ENCODE data around the gene TSNAXIP1. TPM values are rescaled to one million over a fixed set of nuclear protein-coding genes. Genes with fewer than 3 reads are reported as not detected.

TSNAXIP1 gene
- total RNA-seq, 5 donors from 2014 or later (not counting 1 experiment from before 2014, with no cell fraction given): 0.30 to 0.45 (median 0.37) TPM

- no peaks in the 10 kb centered on the region for H3K27me3 ChIP-seq (replicated peaks in 1 of 2; ENCODE audit: control insufficient read depth in 2 of 2, extremely low read depth in 1 of 2, insufficient read depth in 2 of 2, low read length in 1 of 2)
- no peak overlapping the region for H3K4me3 Mint-ChIP-seq
- no peak overlapping the region for H3K27ac ChIP-seq (ENCODE audit: low read length)
- CTCF ChIA-PET: interaction anchor here in 1 of 2 donors (0.5 kb wide), 1 partner anchor 1353 kb away, joined by 6 read pairs; no protein-coding TSS in a partner anchor
- ATAC-seq (replicated peaks in 1 of 4) (no peak), DNase-seq (no peak)
- no CpG with 5 or more reads among the region's 2 CpGs for WGBS (ENCODE audit: insufficient coverage)
- H3K4me1 ChIP-seq (ENCODE audit: control insufficient read depth in 1 of 2, extremely low read depth in 1 of 2, insufficient read depth in 2 of 2, low read length in 2 of 2): peaks cover 0 to 7% of the 10 kb centered on the region in 2 experiments
- no peaks in the 10 kb centered on the region for H3K9me3 ChIP-seq
- H3K27ac Mint-ChIP-seq: no peak overlapping the region
- peaks cover 29% of the 10 kb centered on the region for H3K36me3 Mint-ChIP-seq
- H3K4me1 Mint-ChIP-seq: peaks cover 14 to 24% (median 23%) of the 10 kb centered on the region in 3 donors
- H3K9me3 Mint-ChIP-seq: no peaks in the 10 kb centered on the region
- no peak overlapping the region for H3K4me3 ChIP-seq (ENCODE audit: control insufficient read depth in 1 of 2, extremely low read depth in 1 of 2, low read length in 1 of 2)
- H3K36me3 ChIP-seq (ENCODE audit: control insufficient read depth in 2 of 2, extremely low read depth in 1 of 2, insufficient read depth in 1 of 2, low read length in 1 of 2): peaks cover 4 to 21% of the 10 kb centered on the region in 2 donors
- no peaks in the 10 kb centered on the region for H3K27me3 Mint-ChIP-seq
- POLR2A ChIA-PET: no interaction called here
Observed at GRCh38 chr16:67762385-67762784, 44.3 kb upstream of the TSNAXIP1 start.

GRCh38 chr16:67763066-67763465 is 43.6 kb upstream of the TSNAXIP1 start:
- no peak overlapping the region for H3K4me3 ChIP-seq (ENCODE audit: control insufficient read depth in 1 of 2, extremely low read depth in 1 of 2, low read length in 1 of 2)
- POLR2A ChIA-PET: no interaction called here
- peaks cover 0 to 7% of the 10 kb centered on the region in 2 experiments for H3K4me1 ChIP-seq (ENCODE audit: control insufficient read depth in 1 of 2, extremely low read depth in 1 of 2, insufficient read depth in 2 of 2, low read length in 2 of 2)
- H3K27ac ChIP-seq (ENCODE audit: low read length): no peak overlapping the region
- H3K27me3 ChIP-seq (replicated peaks in 1 of 2; ENCODE audit: control insufficient read depth in 2 of 2, extremely low read depth in 1 of 2, insufficient read depth in 2 of 2, low read length in 1 of 2): no peaks in the 10 kb centered on the region
- peaks cover 4 to 19% of the 10 kb centered on the region in 2 donors for H3K36me3 ChIP-seq (ENCODE audit: control insufficient read depth in 2 of 2, extremely low read depth in 1 of 2, insufficient read depth in 1 of 2, low read length in 1 of 2)
- Mint-ChIP-seq H3K9me3 (no peaks in the 10 kb centered on the region), H3K4me1 (peaks cover 14 to 24% (median 23%) of the 10 kb centered on the region in 3 donors), H3K27me3 (no peaks in the 10 kb centered on the region), H3K4me3 (no peak overlapping the region), H3K36me3 (peaks cover 25% of the 10 kb centered on the region), H3K27ac (no peak overlapping the region)
- ATAC-seq (replicated peaks in 1 of 4) (no peak), DNase-seq (no peak)
- WGBS (ENCODE audit: insufficient coverage): 96% methylated on average over 5 of the region's 5 CpGs
- CTCF ChIA-PET: interaction anchor here in 1 of 2 donors (0.5 kb wide), 1 partner anchor 1574 kb away, joined by 3 read pairs; no protein-coding TSS in a partner anchor
- H3K9me3 ChIP-seq: no peaks in the 10 kb centered on the region

GRCh38 chr16:67764158-67764667 is 42.5 kb upstream of the TSNAXIP1 start:
- ChIA-PET POLR2A (no interaction called here), CTCF (no interaction called here)
- H3K27me3 ChIP-seq (replicated peaks in 1 of 2; ENCODE audit: control insufficient read depth in 2 of 2, extremely low read depth in 1 of 2, insufficient read depth in 2 of 2, low read length in 1 of 2): no peaks in the 10 kb centered on the region
- Mint-ChIP-seq H3K27ac (no peak overlapping the region), H3K36me3 (peaks cover 22% of the 10 kb centered on the region), H3K27me3 (no peaks in the 10 kb centered on the region), H3K9me3 (no peaks in the 10 kb centered on the region), H3K4me1 (peaks cover 14 to 24% (median 23%) of the 10 kb centered on the region in 3 donors), H3K4me3 (no peak overlapping the region)
- H3K27ac ChIP-seq (ENCODE audit: low read length): no peak overlapping the region
- no peak for ATAC-seq (replicated peaks in 1 of 4)
- 86% methylated on average over 1 of the region's 7 CpGs for WGBS (ENCODE audit: insufficient coverage)
- peaks cover 0 to 7% of the 10 kb centered on the region in 2 experiments for H3K4me1 ChIP-seq (ENCODE audit: control insufficient read depth in 1 of 2, extremely low read depth in 1 of 2, insufficient read depth in 2 of 2, low read length in 2 of 2)
- no peak overlapping the region for H3K4me3 ChIP-seq (ENCODE audit: control insufficient read depth in 1 of 2, extremely low read depth in 1 of 2, low read length in 1 of 2)
- H3K36me3 ChIP-seq (ENCODE audit: control insufficient read depth in 2 of 2, extremely low read depth in 1 of 2, insufficient read depth in 1 of 2, low read length in 1 of 2): peaks cover 4 to 19% of the 10 kb centered on the region in 2 donors
- DNase-seq: no peak
- no peaks in the 10 kb centered on the region for H3K9me3 ChIP-seq

GRCh38 chr16:67766291-67766690 is 40.4 kb upstream of the TSNAXIP1 start:
- Mint-ChIP-seq H3K36me3 (peaks cover 25% of the 10 kb centered on the region), H3K27ac (no peak overlapping the region), H3K4me3 (no peak overlapping the region), H3K9me3 (no peaks in the 10 kb centered on the region), H3K27me3 (no peaks in the 10 kb centered on the region), H3K4me1 (peaks cover 3 to 10% (median 8%) of the 10 kb centered on the region in 3 donors)
- no peak overlapping the region for H3K27ac ChIP-seq (ENCODE audit: low read length)
- H3K4me1 ChIP-seq (ENCODE audit: control insufficient read depth in 1 of 2, extremely low read depth in 1 of 2, insufficient read depth in 2 of 2, low read length in 2 of 2): no peaks in the 10 kb centered on the region
- ATAC-seq (replicated peaks in 1 of 4) (no peak), DNase-seq (no peak)
- no peaks in the 10 kb centered on the region for H3K9me3 ChIP-seq
- H3K36me3 ChIP-seq (ENCODE audit: control insufficient read depth in 2 of 2, extremely low read depth in 1 of 2, insufficient read depth in 1 of 2, low read length in 1 of 2): peaks cover 4 to 24% of the 10 kb centered on the region in 2 donors
- POLR2A ChIA-PET: no interaction called here
- no peaks in the 10 kb centered on the region for H3K27me3 ChIP-seq (replicated peaks in 1 of 2; ENCODE audit: control insufficient read depth in 2 of 2, extremely low read depth in 1 of 2, insufficient read depth in 2 of 2, low read length in 1 of 2)
- 100% methylated on average over 2 of the region's 4 CpGs for WGBS (ENCODE audit: insufficient coverage)
- H3K4me3 ChIP-seq (ENCODE audit: control insufficient read depth in 1 of 2, extremely low read depth in 1 of 2, low read length in 1 of 2): no peak overlapping the region
- CTCF ChIA-PET: interaction anchor here (0.6 to 0.7 kb wide), 2 partner anchors 388 to 521 kb away, joined by 4 read pairs; no protein-coding TSS in a partner anchor

GRCh38 chr16:67767953-67768352 is 38.7 kb upstream of the TSNAXIP1 start:
- DNase-seq: no peak
- Mint-ChIP-seq H3K36me3 (peaks cover 34% of the 10 kb centered on the region), H3K4me3 (no peak overlapping the region), H3K9me3 (no peaks in the 10 kb centered on the region), H3K27me3 (no peaks in the 10 kb centered on the region), H3K27ac (no peak overlapping the region), H3K4me1 (peaks cover 0 to 4% (median 2%) of the 10 kb centered on the region in 3 donors)
- Histone ChIP-seq H3K27me3 (replicated peaks in 1 of 2; ENCODE audit: control insufficient read depth in 2 of 2, extremely low read depth in 1 of 2, insufficient read depth in 2 of 2, low read length in 1 of 2) (no peaks in the 10 kb centered on the region), H3K9me3 (no peaks in the 10 kb centered on the region), H3K4me3 (ENCODE audit: control insufficient read depth in 1 of 2, extremely low read depth in 1 of 2, low read length in 1 of 2) (no peak overlapping the region), H3K27ac (ENCODE audit: low read length) (no peak overlapping the region), H3K36me3 (ENCODE audit: control insufficient read depth in 2 of 2, extremely low read depth in 1 of 2, insufficient read depth in 1 of 2, low read length in 1 of 2) (peaks cover 13 to 27% of the 10 kb centered on the region in 2 donors), H3K4me1 (ENCODE audit: control insufficient read depth in 1 of 2, extremely low read depth in 1 of 2, insufficient read depth in 2 of 2, low read length in 2 of 2) (no peaks in the 10 kb centered on the region)
- ATAC-seq (replicated peaks in 1 of 4): no peak
- WGBS (ENCODE audit: insufficient coverage): 65% methylated on average over 3 of the region's 7 CpGs
- CTCF ChIA-PET: no interaction called here
- POLR2A ChIA-PET: interaction anchor here in 1 of 2 donors (0.6 kb wide), 2 partner anchors 9 to 1021 kb away, joined by 3 to 4 read pairs; no protein-coding TSS in a partner anchor

GRCh38 chr16:67770346-67770991 is 36.2 kb upstream of the TSNAXIP1 start:
- H3K36me3 Mint-ChIP-seq: peaks cover 37% of the 10 kb centered on the region
- H3K4me3 ChIP-seq (ENCODE audit: control insufficient read depth in 1 of 2, extremely low read depth in 1 of 2, low read length in 1 of 2): no peak overlapping the region
- peaks cover 3 to 5% (median 5%) of the 10 kb centered on the region in 3 donors for H3K4me1 Mint-ChIP-seq
- H3K27me3 ChIP-seq (replicated peaks in 1 of 2; ENCODE audit: control insufficient read depth in 2 of 2, extremely low read depth in 1 of 2, insufficient read depth in 2 of 2, low read length in 1 of 2): no peaks in the 10 kb centered on the region
- peaks cover 13 to 28% of the 10 kb centered on the region in 2 donors for H3K36me3 ChIP-seq (ENCODE audit: control insufficient read depth in 2 of 2, extremely low read depth in 1 of 2, insufficient read depth in 1 of 2, low read length in 1 of 2)
- WGBS (ENCODE audit: insufficient coverage): 93% methylated on average over 3 of the region's 6 CpGs
- H3K9me3 ChIP-seq: no peaks in the 10 kb centered on the region
- no peaks in the 10 kb centered on the region for H3K4me1 ChIP-seq (ENCODE audit: control insufficient read depth in 1 of 2, extremely low read depth in 1 of 2, insufficient read depth in 2 of 2, low read length in 2 of 2)
- H3K27ac ChIP-seq (ENCODE audit: low read length): no peak overlapping the region
- ChIA-PET POLR2A (no interaction called here), CTCF (no interaction called here)
- no peak overlapping the region for H3K4me3 Mint-ChIP-seq
- no peaks in the 10 kb centered on the region for H3K9me3 Mint-ChIP-seq
- DNase-seq (no peak), ATAC-seq (replicated peaks in 1 of 4) (no peak)
- no peaks in the 10 kb centered on the region for H3K27me3 Mint-ChIP-seq
- H3K27ac Mint-ChIP-seq: no peak overlapping the region

Data from T-cell (primary cell).